ENCODE measurements around the gene BIK.
"Not testable (repeated sequence)": the region's sequence is repeated elsewhere in the genome, so short reads cannot be mapped to it uniquely, and the experiment has no call there.

Gene BIK

DNA sequence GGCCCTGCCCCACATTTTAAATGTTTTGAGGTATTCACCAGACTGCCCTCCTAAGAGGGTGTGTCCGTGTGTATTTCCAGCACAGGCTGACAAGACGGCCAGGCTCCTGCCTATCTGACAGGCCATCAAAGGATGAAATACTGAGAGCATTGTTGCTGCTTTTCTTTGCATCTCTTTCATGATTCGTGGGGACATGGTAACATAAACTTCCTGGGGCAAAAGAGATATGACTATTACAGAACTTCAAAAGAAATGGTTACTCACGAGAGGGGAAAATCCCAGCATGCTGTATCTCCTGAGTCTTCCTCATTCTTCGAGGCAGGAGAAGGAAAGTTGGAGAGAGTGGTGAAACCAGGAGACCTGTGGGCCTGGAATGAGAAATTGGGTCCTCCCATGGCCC, 10.3 kb upstream of the BIK start:
- no peaks in the 10 kb centered on the region for H3K79me2 ChIP-seq (ENCODE audit: low read length)
- H2AFZ ChIP-seq (ENCODE audit: low read length), result no peak overlapping the region
- no peaks in the 10 kb centered on the region for H3K36me3 ChIP-seq (replicated peaks; ENCODE audit: insufficient read depth, low read length)
- H3K4me3 ChIP-seq (ENCODE audit: low read length), result no peak overlapping the region
- no peak overlapping the region for H3K9ac ChIP-seq (ENCODE audit: low read length)
- no peaks in the 10 kb centered on the region for H3K9me2 ChIP-seq (replicated peaks; ENCODE audit: insufficient read depth, low read length)
- H3K27ac ChIP-seq (ENCODE audit: low read length), result no peak overlapping the region
- no peak overlapping the region for H3K4me2 ChIP-seq (ENCODE audit: low read depth, low read length)
- H3F3A ChIP-seq (ENCODE audit: insufficient read depth, low read length), result no peaks in the 10 kb centered on the region; the same call in 1 of the 2 replicates
- H3K9me3 ChIP-seq (replicated peaks; ENCODE audit: insufficient read depth, low read length), result no peaks in the 10 kb centered on the region
- no peaks in the 10 kb centered on the region for H3K27me3 ChIP-seq (replicated peaks; ENCODE audit: insufficient read depth, low read length)
- TF ChIP-seq EZH2phosphoT487 (IDR thresholded peaks at IDR 0.05; ENCODE audit: low read length), result no peak
- TF ChIP-seq, protein P1, sequence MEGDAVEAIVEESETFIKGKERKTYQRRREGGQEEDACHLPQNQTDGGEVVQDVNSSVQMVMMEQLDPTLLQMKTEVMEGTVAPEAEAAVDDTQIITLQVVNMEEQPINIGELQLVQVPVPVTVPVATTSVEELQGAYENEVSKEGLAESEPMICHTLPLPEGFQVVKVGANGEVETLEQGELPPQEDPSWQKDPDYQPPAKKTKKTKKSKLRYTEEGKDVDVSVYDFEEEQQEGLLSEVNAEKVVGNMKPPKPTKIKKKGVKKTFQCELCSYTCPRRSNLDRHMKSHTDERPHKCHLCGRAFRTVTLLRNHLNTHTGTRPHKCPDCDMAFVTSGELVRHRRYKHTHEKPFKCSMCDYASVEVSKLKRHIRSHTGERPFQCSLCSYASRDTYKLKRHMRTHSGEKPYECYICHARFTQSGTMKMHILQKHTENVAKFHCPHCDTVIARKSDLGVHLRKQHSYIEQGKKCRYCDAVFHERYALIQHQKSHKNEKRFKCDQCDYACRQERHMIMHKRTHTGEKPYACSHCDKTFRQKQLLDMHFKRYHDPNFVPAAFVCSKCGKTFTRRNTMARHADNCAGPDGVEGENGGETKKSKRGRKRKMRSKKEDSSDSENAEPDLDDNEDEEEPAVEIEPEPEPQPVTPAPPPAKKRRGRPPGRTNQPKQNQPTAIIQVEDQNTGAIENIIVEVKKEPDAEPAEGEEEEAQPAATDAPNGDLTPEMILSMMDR (IDR thresholded peaks at IDR 0.05; ENCODE audit: low read length), result no peak
- peaks cover 4% of the 10 kb centered on the region for H3K4me1 ChIP-seq (ENCODE audit: low read length)
- H4K20me1 ChIP-seq (ENCODE audit: insufficient read depth, low read length), result no peaks in the 10 kb centered on the region
- DNase-seq, result no peak

DNA sequence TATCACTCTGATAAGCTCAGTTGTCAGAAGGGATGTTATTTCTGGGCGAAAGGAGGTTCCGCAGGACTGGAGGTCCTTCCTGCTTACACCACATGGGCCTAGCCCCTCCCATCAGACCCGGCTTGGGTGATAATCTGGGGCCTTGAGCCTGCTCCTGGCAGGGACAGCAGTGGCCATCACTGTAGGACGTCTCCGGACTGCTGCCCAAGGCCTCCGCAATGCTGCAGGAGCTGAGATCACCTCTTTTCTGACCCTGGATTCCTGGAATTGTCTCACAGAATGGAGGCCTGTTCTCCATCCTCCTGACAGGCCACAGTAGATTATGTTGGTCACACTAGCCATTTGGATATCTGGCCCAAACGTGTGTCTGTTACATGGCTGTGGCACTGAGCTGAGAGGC, 9.2 kb upstream of the BIK start:
- no peak for DNase-seq
- Histone ChIP-seq H3K27ac (ENCODE audit: low read length) (no peak overlapping the region), H3K9ac (ENCODE audit: low read length) (no peak overlapping the region), H3K9me3 (replicated peaks; ENCODE audit: insufficient read depth, low read length) (no peaks in the 10 kb centered on the region), H3K4me2 (ENCODE audit: low read depth, low read length) (no peak overlapping the region), H3F3A (ENCODE audit: insufficient read depth, low read length) (no peaks in the 10 kb centered on the region; the same call in 1 of the 2 replicates), H3K79me2 (ENCODE audit: low read length) (no peaks in the 10 kb centered on the region), H3K9me2 (replicated peaks; ENCODE audit: insufficient read depth, low read length) (no peaks in the 10 kb centered on the region), H3K4me3 (ENCODE audit: low read length) (no peak overlapping the region), H2AFZ (ENCODE audit: low read length) (no peak overlapping the region), H4K20me1 (ENCODE audit: insufficient read depth, low read length) (no peaks in the 10 kb centered on the region), H3K27me3 (replicated peaks; ENCODE audit: insufficient read depth, low read length) (no peaks in the 10 kb centered on the region), H3K4me1 (ENCODE audit: low read length) (peaks cover 4% of the 10 kb centered on the region), H3K36me3 (replicated peaks; ENCODE audit: insufficient read depth, low read length) (no peaks in the 10 kb centered on the region)
- TF ChIP-seq EZH2phosphoT487 (IDR thresholded peaks at IDR 0.05; ENCODE audit: low read length), result no peak
- TF ChIP-seq, protein P1 (IDR thresholded peaks at IDR 0.05; ENCODE audit: low read length), result no peak
- TF ChIP-seq EZH2 (optimal IDR thresholded peaks at IDR 0.05; ENCODE audit: low read depth, low read length), result no peak

DNA sequence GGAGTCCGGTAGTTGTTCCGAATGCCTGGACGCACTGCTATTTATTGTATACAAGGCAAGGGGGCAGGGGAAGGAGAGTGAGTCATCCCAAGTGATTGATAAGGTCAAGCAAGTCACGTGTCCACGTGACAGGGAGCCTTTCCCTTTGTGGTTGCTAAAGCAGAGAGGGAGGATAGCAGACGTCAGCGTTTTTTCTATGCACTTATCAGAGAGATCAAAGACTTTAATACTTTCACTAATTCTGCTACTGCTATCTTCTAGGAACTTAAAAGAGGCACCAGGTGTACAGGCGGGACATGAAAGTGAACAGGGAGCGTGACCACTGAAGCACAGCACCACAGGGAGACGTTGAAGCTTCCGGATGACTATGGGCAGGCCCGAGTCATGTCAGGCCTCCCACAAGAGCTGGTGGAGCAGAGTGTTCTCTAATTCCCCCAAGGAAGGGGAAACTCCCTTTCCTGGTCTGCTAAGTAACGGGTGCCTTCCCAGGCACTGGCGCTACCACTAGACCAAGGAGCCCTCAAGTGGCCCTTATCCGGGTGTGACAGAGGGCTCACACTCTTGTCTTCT, 6.4 kb upstream of the BIK start:
- H3K9me2 ChIP-seq (replicated peaks; ENCODE audit: insufficient read depth, low read length); H2AFZ ChIP-seq (ENCODE audit: low read length); H3K4me1 ChIP-seq (ENCODE audit: low read length); H3K79me2 ChIP-seq (ENCODE audit: low read length); H3K27ac ChIP-seq (ENCODE audit: low read length); H3K36me3 ChIP-seq (replicated peaks; ENCODE audit: insufficient read depth, low read length); H4K20me1 ChIP-seq (ENCODE audit: insufficient read depth, low read length); H3K4me3 ChIP-seq (ENCODE audit: low read length); H3K9me3 ChIP-seq (replicated peaks; ENCODE audit: insufficient read depth, low read length); H3K27me3 ChIP-seq (replicated peaks; ENCODE audit: insufficient read depth, low read length); H3F3A ChIP-seq (ENCODE audit: insufficient read depth, low read length); H3K9ac ChIP-seq (ENCODE audit: low read length): not testable (repeated sequence)
- peak overlapping the region; percentile 42; the same call in 1 of the 2 replicates for H3K4me2 ChIP-seq (ENCODE audit: low read depth, low read length)
- DNase-seq, result peak; percentile 86

DNA sequence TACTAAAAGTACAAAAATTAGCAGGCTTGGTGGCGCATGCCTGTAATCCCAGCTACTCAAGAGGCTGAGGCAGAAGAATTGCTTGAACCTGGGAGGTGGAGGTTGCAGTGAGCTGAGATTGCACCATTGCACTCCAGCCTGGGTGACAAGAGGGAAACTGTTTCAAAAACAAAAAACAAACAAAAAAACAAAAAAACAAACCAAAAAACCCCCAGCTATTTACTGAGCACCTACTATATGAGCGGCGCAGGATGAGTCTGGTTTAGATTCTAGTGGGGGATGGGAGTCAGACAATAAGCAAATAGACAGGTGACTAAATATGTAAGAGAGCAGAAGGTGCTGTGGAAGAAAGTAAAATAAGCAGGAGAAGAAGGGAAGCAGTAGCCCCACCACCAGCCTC, 5.6 kb upstream of the BIK start:
- H3K4me3 ChIP-seq (ENCODE audit: low read length); H3K36me3 ChIP-seq (replicated peaks; ENCODE audit: insufficient read depth, low read length); H3K27me3 ChIP-seq (replicated peaks; ENCODE audit: insufficient read depth, low read length); H3K27ac ChIP-seq (ENCODE audit: low read length); DNase-seq; H3F3A ChIP-seq (ENCODE audit: insufficient read depth, low read length); H3K9me2 ChIP-seq (replicated peaks; ENCODE audit: insufficient read depth, low read length); H4K20me1 ChIP-seq (ENCODE audit: insufficient read depth, low read length); H3K9ac ChIP-seq (ENCODE audit: low read length); H3K79me2 ChIP-seq (ENCODE audit: low read length); H3K4me2 ChIP-seq (ENCODE audit: low read depth, low read length); H3K4me1 ChIP-seq (ENCODE audit: low read length); H3K9me3 ChIP-seq (replicated peaks; ENCODE audit: insufficient read depth, low read length); H2AFZ ChIP-seq (ENCODE audit: low read length): not testable (repeated sequence)

All from MM.1S (cell line).